ENCODE data around the gene SLC25A27. TPM values are rescaled to one million over a fixed set of nuclear protein-coding genes. Genes with fewer than 3 reads are reported as not detected.

SLC25A27 gene
- total and polyA plus RNA-seq, 2 of the 4 experiments (the other 2 are of a cell fraction): 1.3 TPM; not detected in 1

DNA sequence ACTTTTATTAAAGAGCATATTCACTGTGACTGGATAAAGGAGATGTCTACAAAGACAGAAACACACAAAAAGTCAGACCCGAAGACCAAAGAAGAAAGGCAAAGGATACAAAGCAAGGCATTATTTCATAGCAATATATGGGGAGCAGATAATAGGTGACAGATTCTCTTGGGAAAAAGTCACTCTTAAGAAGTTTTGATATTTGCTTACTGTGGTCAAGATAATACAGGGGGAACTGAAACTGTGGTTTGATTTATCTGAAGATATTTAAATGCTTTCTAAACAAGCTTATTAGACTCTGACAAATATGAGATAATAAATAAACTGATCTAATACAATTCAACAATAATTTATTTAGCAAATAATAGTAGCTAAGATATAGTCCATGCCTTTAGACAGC lies 14.8 kb upstream of the SLC25A27 start:
- no peak overlapping the region for H3K18ac ChIP-seq (ENCODE audit: low read depth, low read length)
- no peaks in the 10 kb centered on the region for H3K27me3 ChIP-seq (ENCODE audit: control insufficient read depth, insufficient read depth, low read length)
- H2BK20ac ChIP-seq (ENCODE audit: low read depth, low read length): no peak overlapping the region
- H4K5ac ChIP-seq (ENCODE audit: low read depth, low read length): no peak overlapping the region
- no peak overlapping the region for H2BK15ac ChIP-seq (ENCODE audit: low read depth, low read length)
- ChIA-PET POLR2A (ENCODE audit: unreplicated experiment) (no interaction called here), CTCF (no interaction called here)
- TF ChIP-seq, protein P1, sequence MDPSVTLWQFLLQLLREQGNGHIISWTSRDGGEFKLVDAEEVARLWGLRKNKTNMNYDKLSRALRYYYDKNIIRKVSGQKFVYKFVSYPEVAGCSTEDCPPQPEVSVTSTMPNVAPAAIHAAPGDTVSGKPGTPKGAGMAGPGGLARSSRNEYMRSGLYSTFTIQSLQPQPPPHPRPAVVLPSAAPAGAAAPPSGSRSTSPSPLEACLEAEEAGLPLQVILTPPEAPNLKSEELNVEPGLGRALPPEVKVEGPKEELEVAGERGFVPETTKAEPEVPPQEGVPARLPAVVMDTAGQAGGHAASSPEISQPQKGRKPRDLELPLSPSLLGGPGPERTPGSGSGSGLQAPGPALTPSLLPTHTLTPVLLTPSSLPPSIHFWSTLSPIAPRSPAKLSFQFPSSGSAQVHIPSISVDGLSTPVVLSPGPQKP (IDR thresholded peaks at IDR 0.05; ENCODE audit: borderline replicate concordance, low read depth, low read length): no peak
- TF ChIP-seq MAFK (IDR thresholded peaks at IDR 0.05; ENCODE audit: low read depth, low read length) (no peak), FOS (IDR thresholded peaks at IDR 0.05; ENCODE audit: low read depth, low read length) (no peak), RAD21 (IDR thresholded peaks at IDR 0.05; ENCODE audit: low read length) (no peak), RFX5 (IDR thresholded peaks at IDR 0.05; ENCODE audit: low read depth, low read length) (no peak)
- TF ChIP-seq, protein P2, sequence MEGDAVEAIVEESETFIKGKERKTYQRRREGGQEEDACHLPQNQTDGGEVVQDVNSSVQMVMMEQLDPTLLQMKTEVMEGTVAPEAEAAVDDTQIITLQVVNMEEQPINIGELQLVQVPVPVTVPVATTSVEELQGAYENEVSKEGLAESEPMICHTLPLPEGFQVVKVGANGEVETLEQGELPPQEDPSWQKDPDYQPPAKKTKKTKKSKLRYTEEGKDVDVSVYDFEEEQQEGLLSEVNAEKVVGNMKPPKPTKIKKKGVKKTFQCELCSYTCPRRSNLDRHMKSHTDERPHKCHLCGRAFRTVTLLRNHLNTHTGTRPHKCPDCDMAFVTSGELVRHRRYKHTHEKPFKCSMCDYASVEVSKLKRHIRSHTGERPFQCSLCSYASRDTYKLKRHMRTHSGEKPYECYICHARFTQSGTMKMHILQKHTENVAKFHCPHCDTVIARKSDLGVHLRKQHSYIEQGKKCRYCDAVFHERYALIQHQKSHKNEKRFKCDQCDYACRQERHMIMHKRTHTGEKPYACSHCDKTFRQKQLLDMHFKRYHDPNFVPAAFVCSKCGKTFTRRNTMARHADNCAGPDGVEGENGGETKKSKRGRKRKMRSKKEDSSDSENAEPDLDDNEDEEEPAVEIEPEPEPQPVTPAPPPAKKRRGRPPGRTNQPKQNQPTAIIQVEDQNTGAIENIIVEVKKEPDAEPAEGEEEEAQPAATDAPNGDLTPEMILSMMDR (conservative IDR thresholded peaks at IDR 0.05; ENCODE audit: low read depth, low read length): no peak
- no peak overlapping the region for H3K14ac ChIP-seq (replicated peaks; ENCODE audit: low read depth, low read length)
- no peak overlapping the region for H2AK9ac ChIP-seq (replicated peaks; ENCODE audit: low read depth, low read length, poor library complexity)
- no peak overlapping the region for H2AFZ ChIP-seq (replicated peaks; ENCODE audit: low read length, poor library complexity)
- no TSS peak for BruUV-seq (replicated peaks)
- ATAC-seq (ENCODE audit: low read depth) (no peak), DNase-seq (no peak)
- H4K91ac ChIP-seq (ENCODE audit: insufficient read depth, low read depth, low read length): no peak overlapping the region
- H3K4me1 ChIP-seq (ENCODE audit: control insufficient read depth, insufficient read depth, low read length): peaks cover 2% of the 10 kb centered on the region; the same call in 1 of the 2 replicates
- intact Hi-C loops (cut with micrococcal nuclease) (no loop called here), in situ Hi-C loops (cut with MboI; ENCODE audit: low sequenced_read_pairs) (no loop called here), dilution Hi-C loops (cut with HindIII; ENCODE audit: low sequenced_read_pairs, unreplicated experiment) (no loop called here)
- no peak overlapping the region for H3K4me3 ChIP-seq (ENCODE audit: insufficient read depth, low read depth, low read length)
- H3K4me2 ChIP-seq (ENCODE audit: low read depth, low read length): no peak overlapping the region
- H2BK5ac ChIP-seq (ENCODE audit: low read depth, low read length, poor library complexity, severe bottlenecking): no peak overlapping the region
- no peaks in the 10 kb centered on the region for H3K9me1 ChIP-seq (ENCODE audit: insufficient read depth, low read length)
- no peak overlapping the region for H3K9ac ChIP-seq (ENCODE audit: low read depth, low read length)
- H3K56ac ChIP-seq (ENCODE audit: extremely low read depth, insufficient read depth, low read length): no peak overlapping the region
- no CpG with 5 or more reads among the region's 1 CpG for WGBS, 2 experiments (ENCODE audit: extremely low coverage in 2 of 2, insufficient read length in 1 of 2)
- H3K79me1 ChIP-seq (ENCODE audit: low read depth in 1 of 2, low read length in 2 of 2): no peaks in the 10 kb centered on the region
- H3K36me3 ChIP-seq (ENCODE audit: control insufficient read depth, insufficient read depth, low read length): no peaks in the 10 kb centered on the region
- no peaks in the 10 kb centered on the region for H3K9me3 ChIP-seq (ENCODE audit: control insufficient read depth, insufficient read depth, low read length)
- H4K20me1 ChIP-seq (ENCODE audit: insufficient read depth, low read length): no peaks in the 10 kb centered on the region
- H2BK120ac ChIP-seq (ENCODE audit: low read depth, low read length): no peak overlapping the region
- H3K4ac ChIP-seq (ENCODE audit: low read depth, low read length): no peak overlapping the region
- no peak overlapping the region for H4K8ac ChIP-seq (ENCODE audit: low read depth in 2 of 2, low read length in 2 of 2)
- H2AK5ac ChIP-seq (ENCODE audit: low read depth, low read length): no peak overlapping the region
- no peak overlapping the region for H3K23ac ChIP-seq (ENCODE audit: low read depth, low read length)
- no peak overlapping the region for H3K27ac ChIP-seq (ENCODE audit: insufficient read depth, low read length)

Measured in IMR-90 (cell line).